ENCODE data around the gene IWS1. TPM values are rescaled to one million over a fixed set of nuclear protein-coding genes. Genes with fewer than 3 reads are reported as not detected.

Gene IWS1
- total and polyA plus RNA-seq, 4 donors = 36.0 to 53.5 (median 50.7) TPM

- 100% methylated on average over 1 of the region's 2 CpGs for WGBS (ENCODE audit: insufficient coverage)
- no peak for DNase-seq (ENCODE audit: low read depth in 4 of 6, low spot score in 6 of 6)
- H3K4me1 ChIP-seq (ENCODE audit: control insufficient read depth, insufficient read depth, low read length) = no peaks in the 10 kb centered on the region
- H3K9me3 ChIP-seq (ENCODE audit: control insufficient read depth, insufficient read depth, low read length) = no peaks in the 10 kb centered on the region
- peaks cover 9% of the 10 kb centered on the region for H3K36me3 ChIP-seq (ENCODE audit: control insufficient read depth, insufficient read depth, low read length)
- H3K4me3 ChIP-seq (ENCODE audit: low read depth, low read length) = no peak overlapping the region
- no peak overlapping the region for H3K27ac ChIP-seq (ENCODE audit: low read depth, low read length)
- H3K27me3 ChIP-seq (ENCODE audit: control insufficient read depth, insufficient read depth, low read length) = no peaks in the 10 kb centered on the region
Measured at GRCh38 chr2:127469974-127470373, 56.3 kb downstream of the IWS1 start.

GRCh38 chr2:127469051-127469450, 57.2 kb downstream of the IWS1 start:
- Histone ChIP-seq H3K4me1 (ENCODE audit: control insufficient read depth, insufficient read depth, low read length) (no peaks in the 10 kb centered on the region), H3K4me3 (ENCODE audit: low read depth, low read length) (no peak overlapping the region), H3K27me3 (ENCODE audit: control insufficient read depth, insufficient read depth, low read length) (no peaks in the 10 kb centered on the region), H3K9me3 (ENCODE audit: control insufficient read depth, insufficient read depth, low read length) (no peaks in the 10 kb centered on the region), H3K36me3 (ENCODE audit: control insufficient read depth, insufficient read depth, low read length) (peaks cover 9% of the 10 kb centered on the region), H3K27ac (ENCODE audit: low read depth, low read length) (no peak overlapping the region)
- 100% methylated on average over 2 of the region's 8 CpGs for WGBS (ENCODE audit: insufficient coverage)
- no peak for DNase-seq (ENCODE audit: low read depth in 4 of 6, low spot score in 6 of 6)

- peaks cover 9% of the 10 kb centered on the region for H3K36me3 ChIP-seq (ENCODE audit: control insufficient read depth, insufficient read depth, low read length)
- no peaks in the 10 kb centered on the region for H3K4me1 ChIP-seq (ENCODE audit: control insufficient read depth, insufficient read depth, low read length)
- no peak overlapping the region for H3K4me3 ChIP-seq (ENCODE audit: low read depth, low read length)
- 67% methylated on average over 1 of the region's 4 CpGs for WGBS (ENCODE audit: insufficient coverage)
- no peak for DNase-seq (ENCODE audit: low read depth in 4 of 6, low spot score in 6 of 6)
- no peak overlapping the region for H3K27ac ChIP-seq (ENCODE audit: low read depth, low read length)
- no peaks in the 10 kb centered on the region for H3K9me3 ChIP-seq (ENCODE audit: control insufficient read depth, insufficient read depth, low read length)
- H3K27me3 ChIP-seq (ENCODE audit: control insufficient read depth, insufficient read depth, low read length) = no peaks in the 10 kb centered on the region
Measured at GRCh38 chr2:127465258-127465657, 61.0 kb downstream of the IWS1 start.

GRCh38 chr2:127464470-127465257, 61.6 kb downstream of the IWS1 start:
- 81% methylated on average over 4 of the region's 7 CpGs for WGBS (ENCODE audit: insufficient coverage)
- Histone ChIP-seq H3K4me1 (ENCODE audit: control insufficient read depth, insufficient read depth, low read length) (no peaks in the 10 kb centered on the region), H3K9me3 (ENCODE audit: control insufficient read depth, insufficient read depth, low read length) (no peaks in the 10 kb centered on the region), H3K4me3 (ENCODE audit: low read depth, low read length) (no peak overlapping the region), H3K27me3 (ENCODE audit: control insufficient read depth, insufficient read depth, low read length) (no peaks in the 10 kb centered on the region), H3K27ac (ENCODE audit: low read depth, low read length) (no peak overlapping the region), H3K36me3 (ENCODE audit: control insufficient read depth, insufficient read depth, low read length) (peaks cover 6% of the 10 kb centered on the region)
- peak in 1 of 6 donors; percentile 14 for DNase-seq (ENCODE audit: low read depth in 4 of 6, low spot score in 6 of 6)

GRCh38 chr2:127463155-127463991, 62.9 kb downstream of the IWS1 start:
- Histone ChIP-seq H3K27ac (ENCODE audit: low read depth, low read length) (no peak overlapping the region), H3K27me3 (ENCODE audit: control insufficient read depth, insufficient read depth, low read length) (no peaks in the 10 kb centered on the region), H3K9me3 (ENCODE audit: control insufficient read depth, insufficient read depth, low read length) (no peaks in the 10 kb centered on the region), H3K4me3 (ENCODE audit: low read depth, low read length) (no peak overlapping the region), H3K36me3 (ENCODE audit: control insufficient read depth, insufficient read depth, low read length) (no peaks in the 10 kb centered on the region), H3K4me1 (ENCODE audit: control insufficient read depth, insufficient read depth, low read length) (no peaks in the 10 kb centered on the region)
- 73% methylated on average over 3 of the region's 19 CpGs for WGBS (ENCODE audit: insufficient coverage)
- peak in 1 of 6 donors; percentile 14 for DNase-seq (ENCODE audit: low read depth in 4 of 6, low spot score in 6 of 6)

GRCh38 chr2:127462461-127462860, 63.8 kb downstream of the IWS1 start:
- no peaks in the 10 kb centered on the region for H3K27me3 ChIP-seq (ENCODE audit: control insufficient read depth, insufficient read depth, low read length)
- H3K9me3 ChIP-seq (ENCODE audit: control insufficient read depth, insufficient read depth, low read length) = no peaks in the 10 kb centered on the region
- H3K4me3 ChIP-seq (ENCODE audit: low read depth, low read length) = no peak overlapping the region
- no peaks in the 10 kb centered on the region for H3K36me3 ChIP-seq (ENCODE audit: control insufficient read depth, insufficient read depth, low read length)
- no peak overlapping the region for H3K27ac ChIP-seq (ENCODE audit: low read depth, low read length)
- H3K4me1 ChIP-seq (ENCODE audit: control insufficient read depth, insufficient read depth, low read length) = no peaks in the 10 kb centered on the region
- WGBS (ENCODE audit: insufficient coverage) = no CpG with 5 or more reads among the region's 3 CpGs
- DNase-seq (ENCODE audit: low read depth in 4 of 6, low spot score in 6 of 6) = no peak

- Histone ChIP-seq H3K4me3 (ENCODE audit: low read depth, low read length) (no peak overlapping the region), H3K27me3 (ENCODE audit: control insufficient read depth, insufficient read depth, low read length) (no peaks in the 10 kb centered on the region), H3K27ac (ENCODE audit: low read depth, low read length) (no peak overlapping the region), H3K36me3 (ENCODE audit: control insufficient read depth, insufficient read depth, low read length) (peaks cover 3% of the 10 kb centered on the region), H3K4me1 (ENCODE audit: control insufficient read depth, insufficient read depth, low read length) (no peaks in the 10 kb centered on the region), H3K9me3 (ENCODE audit: control insufficient read depth, insufficient read depth, low read length) (no peaks in the 10 kb centered on the region)
- DNase-seq (ENCODE audit: low read depth in 4 of 6, low spot score in 6 of 6) = no peak
- WGBS (ENCODE audit: insufficient coverage) = 97% methylated on average over 10 of the region's 12 CpGs
Measured at GRCh38 chr2:127456960-127457359, 69.3 kb downstream of the IWS1 start.

- Histone ChIP-seq H3K9me3 (ENCODE audit: control insufficient read depth, insufficient read depth, low read length) (no peaks in the 10 kb centered on the region), H3K27me3 (ENCODE audit: control insufficient read depth, insufficient read depth, low read length) (no peaks in the 10 kb centered on the region), H3K4me1 (ENCODE audit: control insufficient read depth, insufficient read depth, low read length) (no peaks in the 10 kb centered on the region), H3K4me3 (ENCODE audit: low read depth, low read length) (no peak overlapping the region), H3K36me3 (ENCODE audit: control insufficient read depth, insufficient read depth, low read length) (peaks cover 3% of the 10 kb centered on the region), H3K27ac (ENCODE audit: low read depth, low read length) (no peak overlapping the region)
- WGBS (ENCODE audit: insufficient coverage) = 57% methylated on average over 12 of the region's 13 CpGs
- DNase-seq (ENCODE audit: low read depth in 4 of 6, low spot score in 6 of 6) = peak in 1 of 6 donors; percentile 27
Measured at GRCh38 chr2:127455566-127456493, 70.5 kb downstream of the IWS1 start.
